Measurements from ENCODE around the gene CENPP. TPM values are rescaled to one million over a fixed set of nuclear protein-coding genes. Genes with fewer than 3 reads are reported as not detected.

The CENPP gene
- total and polyA plus RNA-seq, 4 donors = 0.62 to 8.7 (median 1.3) TPM

DNA sequence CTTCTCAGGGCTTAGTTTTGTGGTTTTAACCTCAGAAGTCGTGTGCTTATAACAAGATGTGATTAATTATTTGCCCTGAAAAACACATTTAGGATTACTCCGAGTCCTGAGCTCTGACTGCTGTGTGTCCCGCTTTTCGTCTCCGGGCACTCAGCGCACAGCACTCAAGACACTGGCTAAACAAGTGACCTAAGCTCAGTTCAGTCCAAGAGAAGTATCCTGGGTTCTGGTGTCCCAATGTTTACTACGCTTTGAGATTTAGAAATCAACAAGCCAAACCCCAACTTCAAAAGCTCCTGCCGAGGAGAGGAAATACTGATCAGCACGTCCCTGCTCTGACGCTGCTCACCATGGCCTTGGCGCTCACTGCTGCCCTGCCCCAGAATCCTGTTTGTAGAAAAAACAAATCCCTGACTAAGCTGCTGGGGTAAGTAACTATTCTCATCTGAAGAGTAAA is 290.9 kb downstream of the CENPP start (continued):
- TF ChIP-seq, protein P1, sequence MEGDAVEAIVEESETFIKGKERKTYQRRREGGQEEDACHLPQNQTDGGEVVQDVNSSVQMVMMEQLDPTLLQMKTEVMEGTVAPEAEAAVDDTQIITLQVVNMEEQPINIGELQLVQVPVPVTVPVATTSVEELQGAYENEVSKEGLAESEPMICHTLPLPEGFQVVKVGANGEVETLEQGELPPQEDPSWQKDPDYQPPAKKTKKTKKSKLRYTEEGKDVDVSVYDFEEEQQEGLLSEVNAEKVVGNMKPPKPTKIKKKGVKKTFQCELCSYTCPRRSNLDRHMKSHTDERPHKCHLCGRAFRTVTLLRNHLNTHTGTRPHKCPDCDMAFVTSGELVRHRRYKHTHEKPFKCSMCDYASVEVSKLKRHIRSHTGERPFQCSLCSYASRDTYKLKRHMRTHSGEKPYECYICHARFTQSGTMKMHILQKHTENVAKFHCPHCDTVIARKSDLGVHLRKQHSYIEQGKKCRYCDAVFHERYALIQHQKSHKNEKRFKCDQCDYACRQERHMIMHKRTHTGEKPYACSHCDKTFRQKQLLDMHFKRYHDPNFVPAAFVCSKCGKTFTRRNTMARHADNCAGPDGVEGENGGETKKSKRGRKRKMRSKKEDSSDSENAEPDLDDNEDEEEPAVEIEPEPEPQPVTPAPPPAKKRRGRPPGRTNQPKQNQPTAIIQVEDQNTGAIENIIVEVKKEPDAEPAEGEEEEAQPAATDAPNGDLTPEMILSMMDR (IDR thresholded peaks at IDR 0.05; ENCODE audit: low read depth, low read length, missing input control) = no peak
- TF ChIP-seq EGR1 (IDR thresholded peaks at IDR 0.05; ENCODE audit: low read depth in 2 of 2) = peak in 1 of 2 donors; percentile 62
- TF ChIP-seq MAX (IDR thresholded peaks at IDR 0.05) = peak; percentile 75
- TF ChIP-seq NR2F2 (IDR thresholded peaks at IDR 0.05) = no peak
- peak; percentile 58 for TF ChIP-seq TAF1 (conservative IDR thresholded peaks at IDR 0.05)
- peak; percentile 61 for TF ChIP-seq FOXA1 (IDR thresholded peaks at IDR 0.05)

DNA sequence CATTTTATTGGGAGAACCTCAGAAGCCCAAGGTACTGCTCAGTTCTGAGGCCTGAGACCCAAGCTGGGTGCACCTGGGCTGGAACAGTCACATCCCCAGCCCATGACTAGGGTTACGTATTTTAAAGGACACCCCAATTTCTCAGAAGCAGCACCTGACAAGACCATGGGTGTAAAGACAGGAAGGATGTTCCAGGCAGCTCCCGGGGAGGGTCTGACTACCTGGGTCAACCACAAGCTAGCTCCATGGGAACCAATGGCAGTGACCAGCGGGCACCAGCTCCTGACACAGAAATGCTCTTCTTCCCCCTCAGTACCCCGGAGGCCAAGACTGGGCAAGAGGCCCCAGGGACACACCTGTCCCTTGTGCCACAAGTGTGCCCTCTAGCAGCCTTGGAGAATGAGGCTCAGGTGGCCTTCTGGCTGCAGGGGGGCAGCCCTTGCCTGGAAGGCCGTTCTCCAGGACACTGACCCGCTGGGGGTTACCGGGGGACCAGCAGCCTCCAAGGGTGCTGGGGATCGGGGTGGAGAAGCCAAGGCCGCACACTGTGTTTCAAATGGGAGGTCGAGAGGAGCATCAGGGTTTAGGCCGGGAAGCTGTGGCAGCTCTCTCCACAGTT is 291.6 kb downstream of the CENPP start:
- 93% methylated on average over 11 of the region's 11 CpGs for WGBS
- Histone ChIP-seq H3K27ac (ENCODE audit: low read depth in 1 of 2, low read length in 2 of 2) (peak overlapping the region; percentile 83 to 86), H3K36me3 (ENCODE audit: control insufficient read depth in 4 of 4, insufficient read depth in 3 of 4, low read depth in 1 of 4, low read length in 3 of 4) (peaks cover 0 to 2% (median under 1%) of the 10 kb centered on the region in 4 donors), H3K27me3 (ENCODE audit: control insufficient read depth in 4 of 4, insufficient read depth in 4 of 4, low read length in 3 of 4) (no peaks in the 10 kb centered on the region), H3K4me1 (ENCODE audit: control insufficient read depth in 4 of 4, insufficient read depth in 4 of 4, low read length in 3 of 4) (peaks cover 5 to 37% (median 31%) of the 10 kb centered on the region in 4 donors), H3K4me3 (ENCODE audit: low read depth in 1 of 3, low read length in 3 of 3) (no peak overlapping the region), H3K9ac (ENCODE audit: low read depth in 1 of 2, low read length in 2 of 2) (no peak overlapping the region), H3K9me3 (ENCODE audit: control insufficient read depth in 4 of 4, low read length in 3 of 4) (no peaks in the 10 kb centered on the region)
- no peak for TF ChIP-seq NR2F2 (IDR thresholded peaks at IDR 0.05)
- no peak for TF ChIP-seq GABPA (IDR thresholded peaks at IDR 0.05 in 1 of 2, conservative IDR thresholded peaks at IDR 0.05 in 1 of 2)
- no peak for TF ChIP-seq FOXA1 (IDR thresholded peaks at IDR 0.05)
- TF ChIP-seq YY1 (IDR thresholded peaks at IDR 0.05) = no peak
- TF ChIP-seq ATF3 (IDR thresholded peaks at IDR 0.05) = no peak
- TF ChIP-seq ZBTB33 (IDR thresholded peaks at IDR 0.05) = no peak
- TF ChIP-seq RAD21 (IDR thresholded peaks at IDR 0.05) = no peak
- no peak for TF ChIP-seq SP1 (IDR thresholded peaks at IDR 0.05)
- no peak for TF ChIP-seq EGR1 (IDR thresholded peaks at IDR 0.05; ENCODE audit: low read depth in 2 of 2)
- TF ChIP-seq, protein P1 (IDR thresholded peaks at IDR 0.05; ENCODE audit: low read depth, low read length, missing input control) = no peak
- TF ChIP-seq MAX (IDR thresholded peaks at IDR 0.05) = no peak
- no peak for DNase-seq (ENCODE audit: low spot score)
